DND-41 (cell line): Measurements from ENCODE around the gene ETV5.

ENCODE experiments used
- ATAC-seq: fragments of 200-7000 bp; cut with Tn5 transposase; 3 replicates; pipeline ENCODE4 v1.9.1; 2021; ENCODE audit warnings: low read depth; ENCODE audit not compliant: insufficient read depth
- DNase-seq: peaks from one replicate; pipeline ENCODE4 v3.0.0-alpha.2; 2020
- H2AFZ ChIP-seq: 2 replicates; pipeline ENCODE4 v1.6.0; 2012; ENCODE audit warnings: low read depth, low read length
- H3K27ac ChIP-seq: 2 replicates; pipeline ENCODE4 v1.5.1; 2012; ENCODE audit warnings: low read length, inconsistent platforms
- H3K27me3 ChIP-seq: fragments of 200-600 bp; sonication (generic); 2 replicates; pipeline ENCODE4 v1.6.0; 2012; ENCODE audit warnings: low read length, mild to moderate bottlenecking, inconsistent platforms; ENCODE audit not compliant: insufficient read depth, poor library complexity
- H3K36me3 ChIP-seq: 2 replicates; pipeline ENCODE4 v1.5.1; 2012; ENCODE audit warnings: low read length, inconsistent platforms; ENCODE audit not compliant: insufficient read depth
- H3K4me1 ChIP-seq: 2 replicates; pipeline ENCODE4 v1.5.1; 2012; ENCODE audit warnings: mild to moderate bottlenecking, low read length; ENCODE audit not compliant: insufficient read depth
- H3K4me2 ChIP-seq: 2 replicates; pipeline ENCODE4 v1.6.0; 2012; ENCODE audit warnings: mild to moderate bottlenecking, moderate library complexity, low read length, inconsistent platforms; ENCODE audit not compliant: insufficient read depth
- H3K4me3 ChIP-seq, 2 experiments: fragments of 200-600 bp in 1 of 2; shearing (Covaris generic) in 1 of 2; 2 replicates each; pipeline ENCODE4 v1.5.1; 2012 to 2016; ENCODE audit warnings: inconsistent platforms in 2 of 2, low read length in 2 of 2, mild to moderate bottlenecking in 2 of 2, low read depth in 1 of 2, moderate library complexity in 1 of 2
- H3K79me2 ChIP-seq: 2 replicates; pipeline ENCODE4 v1.6.0; 2012; ENCODE audit warnings: low read length, inconsistent platforms; ENCODE audit not compliant: insufficient read depth
- H3K9ac ChIP-seq: 2 replicates; pipeline ENCODE4 v1.6.0; 2012; ENCODE audit warnings: low read depth, mild to moderate bottlenecking, inconsistent platforms, low read length, moderate library complexity
- H3K9me3 ChIP-seq: 2 replicates; pipeline ENCODE4 v1.5.1; 2012; ENCODE audit warnings: low read length, moderate library complexity, mild to moderate bottlenecking, inconsistent platforms; ENCODE audit not compliant: insufficient read depth, severe bottlenecking
- H4K20me1 ChIP-seq: 2 replicates; pipeline ENCODE4 v1.6.0; 2012; ENCODE audit warnings: low read length; ENCODE audit not compliant: insufficient read depth
- EZH2 ChIP-seq: IDR thresholded peaks from 3 replicates; pipeline ENCODE4 v1.6.1; 2012; ENCODE audit warnings: borderline replicate concordance, low read depth, mild to moderate bottlenecking, moderate library complexity, low read length, inconsistent platforms; ENCODE audit not compliant: severe bottlenecking
- TF ChIP-seq, protein P1 (sequence below): IDR thresholded peaks from 2 replicates; pipeline ENCODE4 v1.5.1; 2012; ENCODE audit warnings: borderline replicate concordance, low read length, moderate library complexity, mild to moderate bottlenecking; ENCODE audit not compliant: poor library complexity, severe bottlenecking; ENCODE audit errors: extremely low read depth

The ETV5 gene

DNA sequence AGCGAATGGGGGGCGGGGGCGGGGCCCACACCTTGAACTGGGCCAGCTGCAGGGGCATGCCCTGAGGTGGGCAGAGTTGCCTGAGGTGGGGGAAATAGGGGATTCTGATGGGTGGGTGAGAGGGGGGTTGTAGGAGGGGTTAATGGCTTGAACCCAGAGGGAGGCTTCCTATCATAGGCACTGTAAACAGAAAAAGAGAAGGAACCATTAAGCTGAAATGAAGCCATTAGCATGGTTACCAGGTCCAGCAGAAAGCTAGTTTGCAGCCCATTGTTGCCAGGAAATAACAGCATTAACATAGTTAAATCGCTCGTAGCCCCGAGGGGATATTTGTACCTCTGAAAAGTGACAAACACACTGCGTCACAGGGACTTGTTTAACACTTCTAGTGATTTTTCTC lies 29.0 kb downstream of the ETV5 start:
- Histone ChIP-seq H3K4me2 (no peak overlapping the region), H3K4me3 (no peak overlapping the region), H3K9ac (no peak overlapping the region), H3K27me3 (no peaks in the 10 kb centered on the region), H3K4me1 (no peaks in the 10 kb centered on the region), H2AFZ (no peak overlapping the region), H3K27ac (no peak overlapping the region), H3K79me2 (no peaks in the 10 kb centered on the region), H4K20me1 (0 out of 2 replicates have a peak, but pooled peaks cover 3% of the 10 kb centered on the region), H3K9me3 (peaks cover 3% of the 10 kb centered on the region), H3K36me3 (peaks cover 34% of the 10 kb centered on the region)
- TF ChIP-seq EZH2 = no peak
- TF ChIP-seq, protein P1, sequence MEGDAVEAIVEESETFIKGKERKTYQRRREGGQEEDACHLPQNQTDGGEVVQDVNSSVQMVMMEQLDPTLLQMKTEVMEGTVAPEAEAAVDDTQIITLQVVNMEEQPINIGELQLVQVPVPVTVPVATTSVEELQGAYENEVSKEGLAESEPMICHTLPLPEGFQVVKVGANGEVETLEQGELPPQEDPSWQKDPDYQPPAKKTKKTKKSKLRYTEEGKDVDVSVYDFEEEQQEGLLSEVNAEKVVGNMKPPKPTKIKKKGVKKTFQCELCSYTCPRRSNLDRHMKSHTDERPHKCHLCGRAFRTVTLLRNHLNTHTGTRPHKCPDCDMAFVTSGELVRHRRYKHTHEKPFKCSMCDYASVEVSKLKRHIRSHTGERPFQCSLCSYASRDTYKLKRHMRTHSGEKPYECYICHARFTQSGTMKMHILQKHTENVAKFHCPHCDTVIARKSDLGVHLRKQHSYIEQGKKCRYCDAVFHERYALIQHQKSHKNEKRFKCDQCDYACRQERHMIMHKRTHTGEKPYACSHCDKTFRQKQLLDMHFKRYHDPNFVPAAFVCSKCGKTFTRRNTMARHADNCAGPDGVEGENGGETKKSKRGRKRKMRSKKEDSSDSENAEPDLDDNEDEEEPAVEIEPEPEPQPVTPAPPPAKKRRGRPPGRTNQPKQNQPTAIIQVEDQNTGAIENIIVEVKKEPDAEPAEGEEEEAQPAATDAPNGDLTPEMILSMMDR = no peak
- ATAC-seq = no peak
- no peak for DNase-seq

GRCh38 chr3:186077466-186077865 lies 31.4 kb downstream of the ETV5 start:
- no peaks in the 10 kb centered on the region for H3K4me1 ChIP-seq
- no peaks in the 10 kb centered on the region for H3K79me2 ChIP-seq
- no peak overlapping the region for H2AFZ ChIP-seq
- no peak overlapping the region for H3K27ac ChIP-seq
- TF ChIP-seq, protein P1 = no peak
- TF ChIP-seq EZH2 = no peak
- ATAC-seq (no peak), DNase-seq (no peak)
- H3K9me3 ChIP-seq = peaks cover 3% of the 10 kb centered on the region
- peaks cover 37% of the 10 kb centered on the region for H3K36me3 ChIP-seq
- no peak overlapping the region for H3K9ac ChIP-seq
- no peak overlapping the region for H3K4me3 ChIP-seq
- H3K27me3 ChIP-seq = no peaks in the 10 kb centered on the region
- no peak overlapping the region for H3K4me2 ChIP-seq
- H4K20me1 ChIP-seq = no peaks in the 10 kb centered on the region

DNA sequence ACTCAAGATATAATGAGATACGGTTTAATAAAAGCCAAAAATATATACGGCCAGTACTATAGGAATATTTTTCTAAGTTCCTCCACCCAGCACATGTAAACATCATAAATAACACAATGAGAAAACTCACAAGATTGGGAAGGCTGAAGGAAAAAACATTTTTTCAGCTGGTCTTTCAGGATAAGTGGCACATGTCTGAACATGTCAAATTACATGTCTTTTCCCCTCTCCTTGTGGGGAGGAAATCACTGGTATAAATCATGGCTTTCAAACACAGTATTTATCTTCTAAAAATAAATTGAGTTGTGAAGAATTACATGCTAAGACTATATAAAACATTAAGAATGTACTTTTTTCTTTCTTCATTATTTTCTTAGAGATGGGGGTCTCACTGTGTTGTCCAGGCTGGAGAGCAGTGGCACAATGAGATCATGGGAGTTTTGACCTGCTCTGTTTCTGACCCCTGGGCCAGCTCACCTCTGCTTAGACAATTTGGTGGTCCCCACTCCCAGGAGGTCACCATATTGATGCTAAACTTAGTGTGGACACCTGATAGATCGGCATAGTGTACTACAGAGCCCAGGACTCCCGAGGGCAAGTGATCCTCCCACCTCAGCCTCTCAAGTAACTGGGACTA lies 32.8 kb downstream of the ETV5 start:
- ATAC-seq = no peak

More for the DNA sequence above, 32.8 kb downstream of the ETV5 start:
- peaks cover 3% of the 10 kb centered on the region for H3K9me3 ChIP-seq
- no peaks in the 10 kb centered on the region for H3K27me3 ChIP-seq
- H3K4me3 ChIP-seq = no peak overlapping the region
- no peak overlapping the region for H3K27ac ChIP-seq
- TF ChIP-seq, protein P1 = no peak
- no peak for TF ChIP-seq EZH2
- H3K79me2 ChIP-seq = no peaks in the 10 kb centered on the region
- no peak for DNase-seq
- no peaks in the 10 kb centered on the region for H4K20me1 ChIP-seq
- H3K36me3 ChIP-seq = peaks cover 36% of the 10 kb centered on the region
- H3K4me2 ChIP-seq = no peak overlapping the region
- H2AFZ ChIP-seq = no peak overlapping the region
- H3K4me1 ChIP-seq = no peaks in the 10 kb centered on the region
- H3K9ac ChIP-seq = no peak overlapping the region
